GM21381 (cell line): ENCODE results near the gene RPL22.
A peak's percentile ranks its signal among the peaks of the same experiment; 100 is the strongest.

ENCODE experiments used
- ATAC-seq: cut with Tn5 transposase; IDR thresholded peaks from one replicate; pipeline ENCODE4 v1.9.1; 2021; ENCODE audit warnings: mild to moderate bottlenecking, moderate library complexity; ENCODE audit not compliant: unreplicated experiment

The RPL22 gene

DNA sequence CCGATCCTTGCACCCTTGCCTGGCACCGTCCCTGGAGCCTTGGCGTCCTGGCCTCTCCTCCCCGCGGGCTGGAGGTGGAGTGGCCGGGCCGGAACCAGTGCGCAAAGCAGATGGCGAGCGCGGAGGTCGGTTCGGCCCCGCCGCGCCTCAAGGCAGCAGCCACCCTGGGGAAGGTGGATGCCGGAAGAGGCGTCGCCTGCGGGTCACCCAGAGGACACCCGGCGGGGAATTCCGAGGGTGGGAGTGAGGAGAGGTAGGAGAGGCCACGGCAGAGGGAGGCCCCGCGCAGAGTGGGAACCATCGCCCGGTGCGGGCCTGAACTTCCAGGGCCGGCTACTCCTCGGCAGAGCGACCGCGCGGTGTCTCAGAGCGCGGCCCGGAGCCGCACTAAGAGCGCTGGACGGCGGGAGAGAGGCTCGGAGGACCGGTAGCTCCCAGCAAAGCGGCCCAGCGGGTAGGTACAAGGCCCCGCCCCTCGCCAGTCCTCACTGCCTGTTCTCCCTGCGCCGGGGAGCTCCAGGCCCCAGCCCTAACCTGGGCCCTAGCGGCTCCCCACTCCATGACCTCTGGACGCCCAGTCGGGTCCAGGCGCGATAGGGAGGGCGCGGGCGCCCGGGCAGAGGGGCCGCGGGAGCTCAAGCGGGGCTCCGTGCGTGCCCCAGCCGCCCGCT is 6.6 kb upstream of the RPL22 start, which contains the start of gene RNF207:
RNF207 (plus strand) TSS at position 271 of the 671 bp plus-strand sequence. CDS start 417 bp downstream, outside the sequence.
- peak; percentile 52 for ATAC-seq

DNA sequence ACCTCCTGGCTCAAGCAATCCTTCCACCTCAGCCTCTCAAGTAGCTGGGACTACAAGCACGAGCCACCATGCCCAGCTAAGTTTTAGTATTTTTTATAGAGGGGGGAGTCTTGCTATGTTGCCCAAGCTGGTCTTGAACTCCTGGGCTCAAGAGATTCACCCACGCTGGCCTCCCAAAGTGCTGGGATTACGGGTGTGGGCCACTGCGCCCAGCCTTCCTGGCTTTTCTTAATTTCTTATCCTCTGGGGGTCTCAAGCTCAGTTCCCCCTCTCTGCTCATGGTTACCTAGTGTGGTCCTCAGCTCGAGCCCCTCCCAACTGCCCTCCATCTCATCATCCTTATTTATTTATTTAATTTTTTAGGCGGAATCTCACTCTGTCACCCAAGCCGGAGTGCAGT is 2.9 kb upstream of the RPL22 start:
- ATAC-seq: no peak

DNA sequence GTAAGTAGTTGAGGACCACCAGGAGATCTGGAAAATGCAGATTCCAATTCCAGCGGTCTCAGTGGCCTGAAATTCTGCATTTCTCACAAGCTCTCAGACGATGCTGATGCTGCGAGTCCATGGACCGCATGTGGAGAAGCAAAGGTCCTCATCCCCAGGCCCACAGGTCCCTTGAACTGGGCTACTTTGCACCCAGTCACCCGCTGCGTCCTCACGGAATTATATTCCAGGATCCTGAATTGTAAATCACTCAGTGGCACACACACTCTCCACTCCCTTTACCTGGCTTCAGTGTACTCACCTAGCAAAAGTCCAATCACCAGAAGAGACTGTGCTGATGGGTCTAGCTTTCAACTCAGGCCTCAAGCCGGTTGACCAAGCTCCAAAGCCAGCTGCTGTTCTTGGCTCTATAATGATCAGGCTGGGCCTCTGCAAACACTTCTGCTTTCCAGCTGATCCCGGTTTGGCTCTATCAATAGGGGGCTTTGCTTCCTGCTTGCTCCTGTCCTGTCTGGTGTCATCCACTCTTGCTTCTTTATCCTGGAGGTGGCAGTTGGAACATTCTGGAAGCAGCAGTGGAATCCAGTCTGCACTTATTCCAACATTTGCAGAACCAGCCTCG is 904 bp upstream of the RPL22 start:
- no peak for ATAC-seq

DNA sequence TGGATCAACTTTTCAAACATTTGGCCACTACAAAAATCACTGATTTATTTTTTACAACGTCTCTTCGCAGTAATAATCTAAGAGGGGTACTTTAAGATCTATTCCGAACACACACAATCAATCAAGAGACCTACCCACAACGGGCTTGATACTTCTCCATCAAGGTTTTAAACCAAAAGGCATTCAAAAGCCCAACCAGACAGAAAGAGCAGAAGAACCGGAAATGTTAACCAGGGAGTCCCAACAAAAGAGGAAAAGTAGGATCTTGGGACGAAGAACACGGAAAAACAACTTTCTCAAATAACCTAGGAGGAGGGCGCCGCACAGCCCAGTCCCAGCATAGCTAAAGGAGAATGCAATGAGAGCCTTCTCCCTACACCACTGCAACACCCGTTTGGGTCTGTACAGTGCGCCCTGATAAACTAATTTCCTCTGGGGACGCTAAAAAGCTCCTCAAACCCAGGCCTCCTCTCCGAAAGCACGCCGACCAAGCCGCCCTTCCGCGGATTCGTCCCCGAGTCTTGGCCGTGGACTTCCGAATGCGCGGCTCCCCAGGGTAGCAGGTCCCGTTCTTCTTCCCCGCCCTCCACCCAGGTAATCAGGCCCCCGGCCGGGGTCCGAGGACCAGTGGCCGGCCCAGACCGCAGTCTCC is 623 bp downstream of the RPL22 start:
- peak; percentile 26 for ATAC-seq

DNA sequence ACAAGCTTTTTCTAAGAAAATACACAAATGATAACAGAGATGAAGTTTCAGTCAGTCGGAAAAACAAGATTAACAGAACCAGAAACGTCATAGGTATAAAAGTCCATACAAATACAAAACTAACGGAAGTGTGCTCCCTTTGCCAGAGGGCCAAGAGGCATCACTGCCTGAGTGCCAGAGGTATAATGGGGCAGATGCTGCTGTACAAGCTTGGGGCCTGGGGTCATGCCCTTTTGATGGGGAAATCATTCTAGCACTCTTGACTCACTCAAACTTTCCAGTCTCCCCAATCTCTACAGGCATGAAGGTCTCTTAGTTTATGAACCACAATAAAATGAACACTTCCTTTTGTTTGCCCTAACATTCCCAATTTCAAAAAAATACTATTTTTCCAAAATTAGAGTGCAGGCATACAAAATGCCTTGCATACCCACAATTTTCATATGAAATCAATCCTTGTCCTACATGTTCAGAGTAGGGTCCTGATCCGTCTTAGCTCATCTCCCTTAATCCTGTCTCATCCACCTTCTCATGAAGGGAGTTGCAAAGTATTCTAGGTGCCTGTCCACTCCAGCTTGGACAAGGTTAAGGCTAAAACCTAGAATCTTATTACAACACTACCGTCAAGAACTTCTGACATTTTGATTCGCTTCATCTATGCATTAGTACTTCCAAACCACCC is 1.5 kb downstream of the RPL22 start:
- no peak for ATAC-seq

DNA sequence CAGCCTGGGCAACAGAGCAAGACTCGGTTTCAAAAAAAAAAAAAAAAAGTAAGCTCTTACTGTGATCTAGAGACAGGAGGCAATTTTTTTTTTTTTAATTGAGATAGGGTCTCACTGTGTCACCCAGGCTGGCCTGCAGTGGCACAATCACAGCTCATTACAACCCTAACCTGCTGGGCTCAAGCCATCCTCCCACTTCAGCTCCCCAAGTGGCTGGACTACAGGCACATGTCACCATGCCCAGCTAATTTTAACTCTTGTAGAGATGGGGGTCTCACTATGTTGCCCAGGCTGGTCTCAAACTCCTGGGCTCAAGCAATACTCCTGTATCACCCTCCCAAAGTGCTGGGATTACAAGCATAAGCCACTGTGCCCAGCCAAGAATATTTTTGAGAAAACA is 7.4 kb downstream of the RPL22 start:
- ATAC-seq: no peak

DNA sequence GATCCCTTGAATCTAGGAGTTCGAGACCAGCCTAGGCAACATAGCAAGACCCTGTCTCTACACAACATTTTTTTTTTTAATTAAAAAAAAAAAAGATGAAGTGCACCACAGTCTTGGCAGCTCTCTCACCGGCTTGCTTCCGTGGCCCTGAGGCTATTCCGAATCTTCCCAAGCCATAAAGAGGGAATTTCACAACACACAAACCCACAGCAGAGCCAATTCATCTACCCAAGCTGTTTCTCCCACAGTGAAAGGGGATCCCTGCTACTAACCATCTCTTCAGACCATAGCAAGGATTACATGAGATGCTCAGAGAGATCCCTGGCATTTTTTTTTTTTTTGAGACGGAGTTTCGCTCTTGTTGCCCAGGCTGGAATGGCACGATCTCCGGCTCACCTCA is 10.9 kb downstream of the RPL22 start:
- ATAC-seq: no peak

DNA sequence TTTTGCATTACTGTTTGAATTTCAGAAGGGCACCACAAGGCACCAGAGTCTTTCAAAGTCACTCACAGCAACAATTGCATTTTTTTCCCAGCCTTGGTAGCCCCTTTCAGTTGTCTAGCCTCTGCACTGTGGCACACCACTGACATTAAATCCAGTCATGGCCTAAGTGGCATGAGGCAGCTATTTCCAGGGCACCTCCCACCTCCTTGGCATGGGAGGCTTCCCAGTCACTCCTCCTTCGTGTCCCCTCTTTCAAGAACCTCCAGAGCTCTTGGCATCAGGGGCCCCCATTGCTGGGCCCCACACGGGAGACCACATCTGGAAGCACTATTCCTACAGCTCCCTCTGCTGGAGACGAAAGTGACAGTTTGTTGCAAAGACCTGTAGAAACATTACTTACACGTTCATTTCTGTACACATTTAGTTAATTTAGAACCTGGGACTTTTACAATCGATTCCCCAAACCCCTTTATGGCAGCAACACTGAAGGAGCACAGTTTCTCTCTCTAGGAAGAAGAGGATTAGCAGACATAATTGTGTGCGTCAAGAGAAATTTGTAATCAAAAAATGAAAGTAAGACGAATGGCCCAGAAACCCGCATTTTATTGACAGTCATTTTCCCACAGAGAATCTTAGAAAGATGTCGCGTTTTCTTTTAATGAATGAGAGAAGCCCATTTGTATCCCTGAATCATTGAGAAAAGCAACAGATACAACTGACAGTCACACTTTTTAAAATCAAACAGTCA is 13.6 kb downstream of the RPL22 start:
- no peak for ATAC-seq

DNA sequence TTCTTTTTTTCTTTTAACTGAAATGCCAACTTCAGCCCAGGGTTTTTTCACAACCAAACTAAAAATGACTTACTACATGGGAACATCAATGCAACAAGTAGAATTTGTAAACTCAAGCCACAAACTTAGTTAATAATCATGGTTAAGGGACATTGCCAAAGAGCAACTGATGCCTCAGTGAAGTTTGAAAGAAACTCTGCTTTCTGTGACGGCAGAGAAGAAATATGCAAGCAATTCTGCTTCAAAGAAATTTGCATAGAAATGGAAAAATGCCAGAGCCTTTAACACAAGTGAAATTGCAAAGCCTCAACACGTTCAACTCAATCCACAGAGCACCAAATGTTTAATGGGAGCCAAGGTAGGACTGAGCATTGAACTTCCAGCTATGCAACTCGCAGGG is 14.2 kb downstream of the RPL22 start:
- no peak for ATAC-seq

DNA sequence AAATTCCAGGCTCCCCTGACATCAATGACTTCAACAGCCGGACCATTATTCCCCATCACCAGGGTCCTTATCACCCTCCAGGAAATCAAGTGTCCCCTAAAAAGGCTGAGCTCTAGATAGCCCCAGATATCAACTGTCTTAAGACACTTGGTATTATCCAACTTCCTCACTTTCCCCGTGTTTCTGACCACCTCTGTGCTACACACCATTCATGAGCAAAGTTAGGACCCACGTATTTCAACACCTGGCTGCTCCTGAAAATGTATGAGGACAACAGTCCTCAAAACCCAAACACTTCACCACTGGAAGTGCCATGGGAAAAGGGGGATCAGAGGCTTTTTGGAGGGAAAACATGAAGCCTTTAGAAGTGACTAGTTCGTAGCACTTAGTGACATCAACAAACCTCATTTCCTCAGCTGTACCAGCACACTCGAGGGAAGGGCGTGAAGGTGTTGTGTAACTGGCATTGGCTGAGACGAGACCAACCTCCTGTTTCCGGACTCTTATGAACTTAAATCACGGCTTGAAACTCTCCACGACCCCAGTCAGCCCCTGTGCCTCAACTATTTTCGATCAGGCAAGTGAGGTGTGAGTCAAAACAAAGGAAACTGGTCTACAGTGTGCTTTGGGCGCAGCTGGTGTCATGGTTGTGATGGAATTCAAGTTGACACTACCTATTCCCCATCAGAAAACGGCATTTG is 15.2 kb downstream of the RPL22 start:
- ATAC-seq: no peak

DNA sequence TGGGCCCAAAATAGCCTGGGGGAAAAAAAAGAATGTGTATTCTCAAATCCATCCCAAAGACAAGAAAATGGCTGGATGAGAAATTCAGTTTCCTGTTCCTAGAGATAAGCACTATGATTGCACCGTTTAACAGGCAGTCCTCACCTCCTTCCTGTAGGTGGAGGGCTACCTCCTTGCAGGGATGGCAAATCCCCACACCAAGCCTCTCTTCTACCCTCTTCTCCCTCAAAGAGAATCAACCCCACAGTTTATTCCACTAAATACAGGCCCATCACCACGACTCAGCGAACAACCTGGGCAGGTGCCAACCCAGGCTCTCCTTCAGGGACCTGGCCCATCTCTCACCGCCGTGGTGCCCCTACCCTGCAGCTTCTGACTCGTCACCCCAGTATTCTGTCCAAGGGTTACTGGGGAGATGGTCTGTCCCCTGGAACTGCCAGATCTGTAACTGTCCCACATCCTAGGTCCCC is 15.8 kb downstream of the RPL22 start:
- no peak for ATAC-seq

DNA sequence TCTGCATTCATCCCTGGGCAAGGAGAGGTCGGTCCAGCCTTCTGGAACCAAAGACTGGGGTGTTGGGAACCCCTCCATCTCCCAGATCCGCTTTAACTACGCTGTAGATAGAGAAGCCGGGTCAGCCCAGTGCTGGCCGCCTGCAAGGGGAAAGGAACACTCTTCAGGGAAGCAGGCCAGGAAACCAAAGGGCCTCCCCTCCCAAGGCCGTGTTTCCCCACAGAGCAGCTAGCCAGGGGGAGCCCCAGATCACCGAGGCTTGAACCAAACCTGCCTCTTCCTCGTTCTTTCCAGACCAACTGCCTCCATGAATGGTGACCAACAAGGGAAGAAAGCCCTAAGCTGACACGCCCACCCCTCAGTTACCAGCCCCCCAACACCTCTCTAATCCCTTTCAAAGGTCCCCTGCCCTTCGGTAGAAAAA is 18.0 kb downstream of the RPL22 start:
- ATAC-seq: no peak

DNA sequence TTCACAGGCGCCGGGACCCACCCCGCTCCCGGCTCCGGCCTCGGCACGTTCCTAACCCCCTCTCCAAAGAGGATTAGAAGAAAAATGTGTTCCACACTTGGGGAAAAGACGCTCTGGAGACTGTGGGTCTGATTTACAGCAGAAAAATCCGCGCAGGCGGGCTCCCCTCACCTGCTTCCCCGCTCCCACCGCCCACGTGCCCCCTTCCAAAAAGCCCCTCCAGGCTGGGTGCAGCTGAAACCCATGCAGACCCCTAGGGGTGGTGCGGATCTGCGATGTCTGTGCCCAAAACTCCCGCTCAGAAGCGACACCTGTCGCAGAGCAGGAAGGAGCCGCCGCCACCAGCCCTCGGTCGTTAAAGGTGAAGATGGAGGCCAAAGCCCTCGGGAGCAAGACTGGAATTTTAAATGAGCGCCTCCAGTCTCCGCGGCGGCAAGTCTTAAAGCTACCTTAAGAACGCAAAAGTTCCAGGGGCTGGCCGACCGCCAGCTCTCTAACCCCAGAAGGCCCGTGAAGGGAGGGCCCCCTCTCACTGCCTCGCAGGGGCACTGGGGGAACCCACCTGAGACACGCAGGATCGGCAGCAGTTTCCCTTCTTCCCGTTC is 18.6 kb downstream of the RPL22 start:
- ATAC-seq: no peak

DNA sequence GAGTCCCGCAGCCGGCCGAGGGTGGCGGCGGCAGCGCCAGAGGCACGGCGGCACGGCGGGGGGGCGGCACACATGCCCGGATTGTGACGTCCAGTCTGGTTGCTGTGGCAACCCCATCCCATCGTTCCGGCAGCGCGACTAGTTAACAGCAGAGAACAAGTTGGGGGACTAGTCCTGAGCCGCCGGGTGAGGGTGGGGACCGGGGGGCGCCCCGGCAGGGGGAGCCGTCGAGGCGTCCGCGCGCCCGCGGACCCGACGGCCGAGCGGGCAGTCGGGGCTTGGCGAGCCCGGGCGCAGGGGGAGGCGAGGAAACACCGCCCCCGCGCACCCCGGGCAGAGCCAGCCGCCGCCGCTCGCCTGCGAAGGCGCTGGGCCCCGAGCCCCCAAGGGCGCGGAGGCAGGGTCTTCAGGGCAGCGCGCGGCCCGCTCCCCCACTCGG is 19.1 kb downstream of the RPL22 start, which contains the start of gene CHD5:
CHD5 (minus strand) TSS at position 54 of the 439 bp plus-strand sequence. CDS start 298 bp downstream, outside the sequence.
- no peak for ATAC-seq

DNA sequence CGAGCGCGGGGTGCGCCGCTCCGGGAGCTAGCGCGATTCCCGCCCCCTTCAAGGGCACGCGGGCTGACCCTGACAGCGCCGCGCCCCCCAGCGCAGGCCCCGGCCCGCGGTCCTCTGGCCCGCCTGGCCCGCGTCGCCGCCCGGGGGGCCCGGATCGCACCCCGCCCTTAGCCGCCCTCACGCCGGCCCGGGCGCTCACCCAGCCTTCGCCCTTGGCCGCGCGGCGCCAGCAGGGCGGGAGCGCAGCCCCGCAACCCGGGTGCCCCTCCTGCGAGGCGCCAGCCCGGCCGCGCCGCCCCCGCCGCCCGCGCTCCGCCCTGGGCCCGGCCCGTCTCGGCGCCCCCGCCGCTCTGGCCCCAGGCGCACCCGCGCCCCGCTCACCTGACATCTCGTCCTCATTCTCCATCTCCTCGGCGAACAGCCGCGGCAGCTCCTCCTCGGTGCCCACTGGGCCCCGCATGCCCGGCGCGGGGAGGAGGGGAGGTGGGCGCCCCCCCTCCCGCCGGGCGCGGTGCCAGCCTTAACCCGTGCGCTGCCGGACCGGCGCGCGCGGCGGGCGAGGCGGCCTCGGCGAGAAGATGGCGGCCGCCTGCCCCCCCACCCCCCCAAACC is 19.7 kb downstream of the RPL22 start:
- no peak for ATAC-seq

DNA sequence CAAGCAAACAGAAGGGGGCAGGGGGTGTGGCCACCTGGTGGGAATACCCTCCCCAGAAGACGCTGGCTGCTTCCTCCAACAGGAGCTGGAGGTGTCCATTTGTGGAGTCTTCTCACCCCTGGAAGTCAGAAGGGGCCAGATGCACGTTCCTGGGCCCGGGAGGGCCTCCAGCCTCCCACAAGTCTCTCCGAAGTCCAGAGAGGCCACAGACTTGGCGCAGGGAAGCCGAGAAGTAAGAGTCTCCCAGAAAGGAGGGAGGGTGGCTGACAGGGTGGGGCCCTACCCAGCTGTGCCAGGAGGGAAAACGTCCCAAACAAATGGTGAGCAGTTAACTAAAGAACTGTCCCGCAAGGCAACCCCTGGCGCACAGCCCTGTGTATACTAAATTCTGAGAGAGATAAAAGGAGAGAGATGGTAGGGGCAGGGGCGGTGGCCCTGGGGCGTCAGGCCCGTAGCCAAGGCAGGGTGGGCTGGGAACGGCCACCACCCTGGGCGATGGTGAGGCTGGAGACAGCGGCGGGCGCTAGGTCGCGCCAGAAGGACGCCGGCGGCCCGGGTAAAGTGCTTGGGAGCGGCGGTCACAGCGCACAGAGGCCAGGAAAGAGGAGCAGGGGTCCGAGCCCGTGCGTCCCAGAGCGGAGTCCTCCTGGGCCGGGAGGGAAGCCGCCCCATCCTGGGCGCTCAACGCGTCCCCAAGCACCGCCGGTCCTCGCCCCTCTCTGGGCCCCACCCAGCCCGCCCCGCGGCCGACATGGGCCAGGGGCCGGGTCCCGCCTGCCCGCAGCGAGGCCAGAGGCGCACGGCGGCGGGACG is 20.4 kb downstream of the RPL22 start:
- ATAC-seq: no peak

DNA sequence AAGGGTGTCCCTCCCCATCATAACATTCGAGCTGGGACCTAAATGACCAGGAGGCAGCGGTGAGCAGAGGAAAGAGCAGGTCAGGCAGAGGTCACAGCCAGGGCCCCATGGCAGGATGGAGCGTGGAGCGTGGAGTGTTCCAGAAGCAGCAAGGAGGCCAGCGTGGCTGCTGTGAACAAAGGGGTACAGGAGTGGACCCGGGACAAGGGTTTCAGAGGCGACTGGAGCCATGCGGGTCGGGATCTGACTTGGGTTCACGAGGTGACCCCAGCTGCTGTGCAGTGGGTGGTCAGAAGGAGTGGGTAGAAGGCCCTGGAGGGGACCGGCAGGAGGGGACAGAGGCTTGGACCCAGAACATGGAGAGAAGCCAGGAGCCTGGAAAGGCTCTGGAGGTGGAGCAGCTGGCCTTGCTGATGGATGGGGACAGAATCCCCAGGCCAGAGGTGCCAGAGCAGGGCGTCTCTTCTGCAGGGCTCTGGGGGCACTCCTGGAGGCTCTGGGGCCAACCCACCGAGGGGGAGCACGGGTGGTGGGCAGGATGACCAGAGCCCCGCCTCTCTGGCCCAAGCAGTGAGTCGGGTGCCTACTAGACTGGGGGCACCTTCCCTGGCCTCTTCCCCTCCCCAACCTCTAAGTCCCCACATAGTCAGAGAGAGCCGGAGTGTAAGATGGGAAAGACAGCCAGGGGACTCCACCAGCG is 21.6 kb downstream of the RPL22 start:
- no peak for ATAC-seq

DNA sequence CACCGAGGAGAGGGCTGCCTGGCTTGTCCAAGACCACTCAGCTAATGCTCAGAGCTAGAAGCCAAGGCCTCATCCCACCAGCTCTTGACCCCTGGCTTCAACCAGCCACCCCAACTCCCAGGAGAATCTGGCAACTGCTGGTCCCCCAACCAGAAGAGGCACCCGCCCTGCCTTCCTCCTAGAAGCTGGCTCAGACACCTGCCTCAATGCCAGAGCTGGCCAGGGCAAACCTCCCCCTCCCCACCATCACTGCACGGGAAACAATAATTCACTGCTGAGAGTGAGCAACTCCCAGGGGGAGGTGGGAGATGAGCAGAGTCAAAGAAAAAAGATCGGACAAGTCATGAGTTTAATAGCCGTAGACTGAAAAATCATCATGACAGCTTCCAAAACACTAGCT is 22.6 kb downstream of the RPL22 start:
- no peak for ATAC-seq
